NCI-H526 (cell line): ENCODE data around the gene UBE2F.
"Not testable (repeated sequence)": the region's sequence is repeated elsewhere in the genome, so short reads cannot be mapped to it uniquely, and the experiment has no call there.

Experiments
- DNase-seq, 2 experiments: peaks; one replicate each; lab custom pipeline; 2025; lab: John Stamatoyannopoulos, UW

Gene UBE2F

DNA sequence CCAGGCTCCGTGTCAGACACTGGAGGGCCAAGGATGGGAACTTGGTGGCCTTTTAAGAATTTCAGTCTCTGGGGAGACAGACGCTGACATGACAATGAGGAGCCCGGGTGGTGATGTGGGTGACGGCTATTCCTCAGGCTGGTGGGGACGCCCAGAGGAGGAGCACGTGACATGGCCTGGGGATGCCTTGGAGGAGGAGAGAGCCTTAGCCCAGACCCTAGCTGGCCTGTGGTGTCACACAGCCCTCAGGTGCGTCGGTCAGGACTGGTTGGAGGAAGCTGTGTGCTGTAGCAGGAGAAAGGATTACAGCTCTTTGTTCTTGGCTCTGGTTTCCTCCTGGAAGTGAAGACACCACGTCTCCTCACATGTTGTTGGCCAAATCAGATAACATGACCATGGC, 54.0 kb downstream of the UBE2F start:
- DNase-seq, result no peak

DNA sequence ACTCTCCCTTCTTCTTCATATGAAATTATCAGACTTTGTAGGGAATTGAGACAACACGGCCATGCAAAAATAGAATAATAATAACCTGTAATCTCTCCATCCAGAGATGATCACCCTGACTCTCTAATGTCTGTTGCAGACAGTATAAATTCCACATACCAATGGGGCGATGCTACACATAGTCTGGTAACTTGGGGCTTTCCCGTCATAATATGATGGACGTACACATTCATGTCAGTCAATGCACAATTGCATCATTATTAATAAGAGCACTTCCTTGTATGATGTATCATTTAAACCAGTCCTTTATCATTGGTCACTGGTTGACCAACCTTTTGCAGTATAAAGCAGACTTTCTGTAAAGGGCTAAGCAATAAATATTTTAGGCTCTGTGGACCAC, 54.5 kb downstream of the UBE2F start:
- DNase-seq, result no peak

DNA sequence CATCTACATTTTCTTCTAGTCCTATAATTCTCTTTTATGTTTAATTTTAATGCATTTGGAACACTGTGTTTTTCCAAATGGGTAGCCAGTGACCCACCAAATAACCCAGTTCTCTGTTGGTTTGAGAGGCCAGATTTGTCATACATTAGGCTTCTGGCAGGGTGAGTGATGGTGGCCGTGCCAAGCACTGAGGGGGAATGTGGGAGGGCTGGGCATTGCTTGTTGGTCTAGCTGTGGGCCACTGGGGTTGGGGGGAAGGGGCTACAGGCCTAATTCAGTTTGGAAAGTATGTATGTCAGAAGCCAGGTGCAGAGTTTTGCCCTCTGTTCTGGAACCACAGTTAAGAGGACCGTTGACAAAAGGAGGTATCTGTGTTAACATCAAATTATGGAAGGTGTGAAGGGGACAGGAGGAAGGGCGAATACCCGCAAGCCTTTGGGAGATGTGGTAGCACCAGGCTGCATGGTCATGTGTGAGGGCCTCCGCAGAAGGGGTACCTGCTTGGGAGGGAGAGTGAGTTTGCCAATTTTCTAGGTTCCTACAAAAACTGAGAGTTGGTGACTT, 55.9 kb downstream of the UBE2F start:
- no peak for DNase-seq

DNA sequence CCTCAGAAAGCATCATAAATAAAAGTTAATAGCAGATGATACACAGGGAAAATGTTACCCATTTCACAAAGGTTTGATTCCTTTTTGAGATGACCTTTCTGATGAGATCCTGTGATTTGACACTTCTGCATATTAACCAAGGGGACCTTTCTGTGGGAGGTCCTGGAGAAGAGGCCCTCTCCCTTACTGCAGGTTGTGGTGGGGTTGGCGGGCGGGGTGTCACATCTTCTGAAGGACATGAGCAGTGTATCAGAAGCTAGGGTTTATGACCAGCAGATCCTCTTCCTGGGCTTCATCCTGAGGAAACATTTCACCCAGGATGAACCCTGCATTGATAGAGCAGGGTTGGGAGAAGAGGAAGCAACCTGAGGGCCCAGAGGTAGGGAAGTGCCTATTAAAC, 56.8 kb downstream of the UBE2F start:
- no peak for DNase-seq

DNA sequence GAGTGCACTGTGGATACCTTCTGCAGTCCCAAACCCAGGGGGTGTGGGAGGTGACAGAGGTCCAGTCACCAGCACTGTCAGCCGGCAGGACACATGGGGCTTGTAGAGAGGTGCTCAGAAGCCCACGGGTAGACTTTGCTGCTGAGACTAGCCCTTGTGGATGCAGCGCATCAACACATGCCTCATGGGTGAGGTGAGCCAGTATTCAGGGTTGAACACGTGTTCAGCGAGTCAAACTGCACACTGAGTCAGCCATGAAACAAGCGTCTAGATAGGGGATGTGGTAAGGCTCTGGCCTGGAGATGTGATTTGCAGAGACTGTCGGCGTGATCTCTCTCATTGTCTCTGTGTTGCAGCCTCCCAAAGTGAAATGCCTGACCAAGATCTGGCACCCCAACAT, 58.2 kb downstream of the UBE2F start:
- no peak for DNase-seq

DNA sequence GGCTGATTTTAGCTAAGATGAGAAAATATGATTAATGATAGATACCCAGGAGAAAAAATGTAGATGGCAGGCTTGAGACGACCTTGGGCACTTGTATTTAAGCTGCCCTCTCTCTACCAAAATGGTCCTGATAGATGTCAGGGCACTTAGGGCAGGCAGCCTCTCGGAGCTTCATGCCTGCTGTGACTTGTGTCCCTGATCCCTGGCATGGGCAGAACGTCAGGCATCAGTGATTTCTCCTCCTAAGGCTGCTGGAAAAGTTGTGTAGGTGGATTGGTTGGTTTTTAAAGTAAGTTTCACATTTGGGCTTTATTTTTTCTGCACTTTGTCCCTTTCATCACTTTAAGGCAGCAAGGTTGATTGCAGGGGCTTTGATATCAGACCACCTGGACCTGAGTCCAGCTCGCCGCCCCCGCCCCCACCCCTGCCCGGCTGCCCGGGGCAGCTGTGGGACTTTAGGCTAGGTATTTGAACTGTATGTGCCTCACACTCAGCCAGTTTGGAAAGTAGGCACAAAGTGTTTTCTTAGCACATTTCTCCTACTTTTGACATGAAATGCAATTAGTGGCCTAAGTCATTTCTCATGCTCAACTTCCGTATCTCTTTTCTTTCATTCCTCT, 59.0 kb downstream of the UBE2F start:
- DNase-seq, result no peak

DNA sequence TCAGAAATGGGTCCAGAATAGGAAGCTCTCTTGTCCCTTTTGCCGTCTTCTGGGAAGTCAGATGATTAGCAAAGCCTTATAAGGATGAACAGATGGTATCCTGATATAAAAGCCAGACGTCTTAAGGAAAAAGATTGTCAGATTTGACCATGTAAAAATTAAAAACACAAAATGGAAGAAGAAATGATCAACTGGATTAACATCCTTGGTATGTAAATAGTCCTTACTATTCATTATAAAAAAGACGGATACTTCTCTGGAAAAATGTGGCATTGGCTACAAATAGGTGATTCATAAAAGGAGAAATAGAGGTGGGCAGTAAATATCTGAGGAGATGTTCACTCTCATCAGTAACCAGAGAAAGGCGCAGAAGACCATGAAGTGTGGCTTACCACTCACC, 60.2 kb downstream of the UBE2F start:
- DNase-seq, result no peak

DNA sequence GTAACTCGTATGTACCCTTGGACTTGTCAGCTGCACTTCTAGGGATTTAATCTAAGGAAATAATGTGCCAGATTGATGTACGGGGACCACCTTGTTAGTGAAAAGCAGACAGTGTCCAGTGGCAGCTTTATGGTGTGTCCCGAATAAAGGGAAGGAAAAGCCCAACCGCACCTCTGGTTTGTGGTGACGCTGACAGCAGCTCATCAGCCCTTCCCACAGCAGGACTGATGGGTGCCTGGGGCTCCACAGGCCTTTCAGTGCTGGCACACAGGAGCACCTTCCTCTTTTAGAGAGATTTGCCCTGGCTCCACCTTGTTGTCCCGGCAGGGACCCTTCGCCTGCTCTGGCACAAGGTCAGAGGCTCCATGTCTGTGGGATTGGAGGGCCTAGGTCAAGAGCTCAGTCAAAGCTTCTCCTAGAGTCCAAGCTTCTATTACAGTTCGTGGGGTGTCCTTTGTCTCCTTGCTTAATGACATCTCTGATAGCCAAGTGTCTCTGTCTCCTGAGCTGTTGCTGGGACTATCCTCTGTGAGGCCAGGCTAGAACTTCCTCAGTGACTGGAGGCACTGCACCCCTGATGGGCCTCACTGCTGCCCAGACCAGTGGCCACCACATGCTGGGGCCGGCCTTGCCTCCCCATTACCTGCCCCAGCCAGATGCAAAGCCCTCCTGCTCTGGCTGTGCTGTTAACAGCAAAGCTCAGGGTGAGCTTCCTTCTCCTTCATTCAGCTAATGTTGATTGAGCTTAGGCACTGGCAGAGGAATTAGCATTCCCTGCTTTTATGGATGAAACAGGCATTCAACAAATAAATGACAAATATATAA, 61.0 kb downstream of the UBE2F start:
- no peak for DNase-seq

DNA sequence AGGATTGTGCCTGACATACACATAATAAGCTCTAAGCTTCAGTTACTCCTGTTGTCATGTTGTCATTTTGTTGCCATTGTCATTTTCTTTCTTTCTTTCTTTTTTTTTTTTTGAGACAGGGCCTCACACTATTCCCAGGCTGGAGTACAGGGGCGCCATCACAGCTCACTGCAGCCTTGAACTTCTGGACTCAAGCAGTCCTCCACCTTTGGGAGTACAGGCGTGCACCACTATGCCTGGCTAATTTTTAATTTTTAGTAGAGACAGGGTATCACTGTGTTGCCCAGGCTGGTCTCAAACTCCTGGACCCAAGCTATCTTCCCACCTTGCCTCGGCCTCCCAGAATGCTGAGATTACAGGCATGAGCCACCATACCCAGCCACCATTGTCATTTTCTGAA, 63.0 kb downstream of the UBE2F start:
- no peak for DNase-seq

DNA sequence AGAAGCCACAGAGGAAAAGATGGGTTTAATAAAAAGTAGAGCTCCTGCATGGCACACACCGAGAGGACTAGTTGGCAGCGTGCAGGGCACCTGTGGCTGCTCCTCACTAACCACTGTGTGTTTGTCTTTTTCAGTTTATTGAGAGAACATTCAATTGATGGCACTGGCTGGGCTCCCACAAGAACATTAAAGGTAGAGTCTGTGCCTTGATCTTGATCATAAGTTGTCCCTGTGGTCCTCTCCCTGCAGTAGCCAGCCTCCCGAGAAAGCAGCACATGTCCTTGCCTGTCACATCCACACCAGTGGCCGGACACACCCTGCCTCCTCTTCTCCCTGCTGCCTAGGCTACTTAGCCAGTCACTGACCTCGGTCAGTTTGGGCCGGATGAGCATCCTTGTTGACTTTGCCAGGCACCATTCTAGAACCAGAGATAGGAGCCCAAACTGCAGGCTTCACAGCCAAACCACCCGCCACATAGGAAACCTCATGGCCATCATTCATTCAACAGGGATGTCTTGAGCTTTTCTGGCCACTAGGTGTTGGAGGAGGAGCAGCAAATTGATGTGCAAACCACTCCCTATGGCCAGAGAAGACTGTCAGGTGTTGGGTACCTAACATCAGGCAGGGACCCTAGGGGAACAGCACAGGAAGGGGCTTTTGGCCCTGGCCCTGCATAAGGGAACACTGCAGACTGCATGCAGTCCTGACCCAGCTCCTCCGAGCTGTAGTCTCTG, 63.8 kb downstream of the UBE2F start:
- DNase-seq, result no peak

DNA sequence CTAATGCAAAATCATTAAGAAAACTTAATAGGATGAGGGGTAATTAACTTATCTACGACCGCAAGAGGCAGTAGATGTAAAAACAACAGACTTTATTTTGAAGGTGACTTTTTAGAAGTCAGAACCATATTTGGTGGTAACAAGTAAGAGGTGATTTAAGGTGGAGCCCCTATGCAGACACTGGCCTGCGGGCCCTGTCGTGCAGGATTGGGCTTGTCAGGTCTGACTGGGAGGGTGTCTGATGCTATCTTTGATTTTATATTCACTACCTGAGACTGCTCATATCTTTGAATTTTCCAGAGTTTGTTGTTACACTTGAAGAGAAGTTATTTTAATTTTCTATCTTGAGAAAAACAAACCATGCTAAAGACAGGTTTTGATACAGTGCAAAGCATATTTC, 64.9 kb downstream of the UBE2F start:
- no peak for DNase-seq

DNA sequence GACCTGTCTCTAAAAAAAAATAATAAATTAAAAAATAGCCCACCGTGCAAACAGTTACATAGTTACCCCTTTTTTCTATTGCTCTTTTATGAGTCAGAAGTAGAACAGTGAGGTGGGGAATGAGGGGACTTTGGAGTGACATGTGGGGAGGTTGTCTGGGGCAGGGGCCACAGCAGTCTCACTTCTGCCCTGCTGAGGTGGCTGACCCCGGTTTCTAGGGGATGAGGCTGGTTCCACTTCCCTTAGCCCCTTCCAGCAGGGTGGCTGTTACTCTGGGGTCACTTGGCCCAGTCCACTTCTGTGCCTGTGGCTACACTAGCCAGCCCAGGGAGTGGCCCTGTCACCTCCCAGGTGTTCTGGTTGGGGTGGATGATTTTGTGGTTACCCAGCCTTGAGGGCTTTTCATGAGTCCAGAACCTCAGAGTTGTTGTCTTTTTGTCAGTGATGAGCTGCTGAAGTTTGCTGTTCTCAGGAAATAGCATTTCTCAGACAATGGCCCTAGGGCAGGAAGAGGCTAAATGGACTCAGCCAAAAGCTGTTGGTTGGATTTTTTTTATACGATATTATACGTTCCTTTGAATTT, 66.0 kb downstream of the UBE2F start:
- no peak for DNase-seq

DNA sequence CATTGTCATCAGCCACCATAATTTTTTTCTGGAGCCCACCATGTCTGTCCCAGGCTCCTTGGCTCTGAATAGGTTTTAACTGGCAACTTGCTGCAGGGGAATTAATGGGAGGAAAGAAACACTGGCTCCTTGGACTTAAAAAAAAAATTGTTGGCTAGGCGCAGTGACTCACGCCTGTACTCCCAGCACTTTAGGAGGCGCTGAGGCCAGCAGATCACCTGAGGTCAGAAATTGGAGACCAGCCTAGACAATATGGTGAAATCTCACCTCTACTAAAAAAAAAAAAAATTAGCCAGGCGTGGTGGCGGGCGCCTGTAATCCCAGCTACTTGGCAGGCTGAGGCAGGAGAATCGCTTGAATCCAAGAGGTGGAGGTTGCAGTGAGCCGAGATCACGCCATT, 67.2 kb downstream of the UBE2F start:
- not testable (repeated sequence) for DNase-seq

DNA sequence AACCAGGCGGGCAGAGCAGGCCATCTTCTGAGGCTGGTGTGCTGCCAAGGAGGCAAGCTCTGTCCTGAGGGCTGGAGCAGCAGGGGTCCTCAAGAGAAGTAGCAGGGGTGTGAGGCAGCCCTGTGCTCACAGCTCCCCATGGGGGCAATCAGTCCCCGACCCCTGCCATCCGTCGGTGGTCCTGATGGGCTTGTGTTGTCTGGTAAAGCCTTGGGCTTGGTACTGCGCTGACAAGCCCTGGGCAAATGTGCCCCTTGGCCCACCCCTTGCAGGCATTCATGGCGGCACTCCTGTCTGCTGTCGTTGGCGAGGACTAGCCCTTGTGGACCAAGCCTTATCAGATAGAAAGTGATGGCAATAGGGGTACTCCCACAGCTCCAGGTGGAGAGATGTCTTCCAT, 71.4 kb downstream of the UBE2F start:
- no peak for DNase-seq

DNA sequence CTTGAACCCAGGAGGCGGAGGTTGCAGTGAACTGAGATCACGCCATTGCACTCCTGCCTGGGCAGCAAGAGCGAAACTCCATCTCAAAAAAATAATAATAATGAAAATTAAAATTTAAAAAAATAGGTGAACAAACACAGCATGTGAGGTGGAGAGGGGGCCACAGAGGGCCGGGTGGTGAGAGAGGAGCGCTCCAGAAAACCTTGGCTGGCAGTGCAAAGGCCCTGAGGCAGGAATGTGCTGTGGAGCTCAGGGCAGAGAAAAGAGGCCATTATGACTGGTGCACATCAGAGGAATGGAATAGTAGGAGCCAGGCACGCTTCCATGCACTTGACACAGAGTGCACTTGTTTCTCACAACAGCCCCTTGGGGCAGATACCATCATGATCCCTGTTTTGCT, 72.3 kb downstream of the UBE2F start:
- no peak for DNase-seq

DNA sequence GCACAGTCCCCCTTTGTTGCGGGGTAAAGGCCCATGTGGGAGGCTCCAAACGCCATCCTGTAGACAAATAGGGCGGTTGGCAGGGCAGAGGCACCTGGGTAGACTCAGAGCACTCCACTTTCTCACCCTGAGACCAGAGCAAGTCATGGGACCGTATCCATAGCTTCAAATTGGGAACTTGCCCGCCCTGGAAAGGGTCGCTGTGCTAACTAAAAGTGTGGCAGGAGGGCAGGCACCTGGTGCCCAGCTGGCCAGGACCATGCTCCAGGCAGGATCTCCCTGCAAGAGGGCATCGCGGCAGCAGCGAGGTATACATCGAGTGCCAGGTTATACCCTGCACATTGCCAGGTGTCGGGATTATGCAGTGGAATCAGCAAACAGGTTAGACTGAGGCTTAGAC, 73.2 kb downstream of the UBE2F start:
- DNase-seq, result no peak

DNA sequence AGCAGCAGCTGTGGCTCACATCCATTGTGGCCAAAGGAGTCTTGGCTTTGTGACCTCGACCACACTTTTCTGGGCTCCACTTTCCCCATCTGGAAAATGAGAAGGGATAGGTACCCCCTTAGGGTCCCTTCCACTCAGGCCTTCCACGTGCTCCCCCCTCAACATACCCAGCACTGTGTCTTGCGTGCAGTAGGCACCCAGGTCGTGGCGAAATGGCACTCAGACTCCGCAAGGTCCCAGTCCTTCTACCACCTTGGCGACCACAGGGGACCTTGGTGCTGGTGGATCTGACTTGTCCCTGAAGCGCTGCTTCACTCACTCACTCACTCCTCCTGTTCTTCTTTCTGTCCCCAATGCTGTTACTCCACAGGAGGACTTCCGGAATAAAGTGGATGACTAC, 74.1 kb downstream of the UBE2F start:
- DNase-seq, result no peak

DNA sequence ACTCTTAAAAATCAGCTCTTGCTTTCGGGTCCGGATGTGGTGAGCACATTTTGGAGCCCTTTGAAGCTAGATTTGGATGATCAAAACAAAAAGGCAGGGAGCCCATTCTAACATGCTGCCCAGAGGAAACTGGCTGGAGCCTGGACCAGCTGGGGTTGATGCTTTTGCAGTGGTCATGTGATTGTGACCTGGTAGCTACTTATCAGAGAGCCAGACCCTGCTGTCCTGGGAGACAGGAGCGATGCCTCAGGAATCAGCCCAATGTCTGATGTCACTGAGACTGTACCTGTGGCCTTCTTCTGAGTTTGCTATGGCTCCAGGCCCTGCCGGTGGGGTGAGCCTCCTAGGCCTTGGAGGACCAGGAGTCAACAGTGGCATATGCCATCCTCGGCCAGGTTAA, 75.3 kb downstream of the UBE2F start:
- DNase-seq, result no peak

DNA sequence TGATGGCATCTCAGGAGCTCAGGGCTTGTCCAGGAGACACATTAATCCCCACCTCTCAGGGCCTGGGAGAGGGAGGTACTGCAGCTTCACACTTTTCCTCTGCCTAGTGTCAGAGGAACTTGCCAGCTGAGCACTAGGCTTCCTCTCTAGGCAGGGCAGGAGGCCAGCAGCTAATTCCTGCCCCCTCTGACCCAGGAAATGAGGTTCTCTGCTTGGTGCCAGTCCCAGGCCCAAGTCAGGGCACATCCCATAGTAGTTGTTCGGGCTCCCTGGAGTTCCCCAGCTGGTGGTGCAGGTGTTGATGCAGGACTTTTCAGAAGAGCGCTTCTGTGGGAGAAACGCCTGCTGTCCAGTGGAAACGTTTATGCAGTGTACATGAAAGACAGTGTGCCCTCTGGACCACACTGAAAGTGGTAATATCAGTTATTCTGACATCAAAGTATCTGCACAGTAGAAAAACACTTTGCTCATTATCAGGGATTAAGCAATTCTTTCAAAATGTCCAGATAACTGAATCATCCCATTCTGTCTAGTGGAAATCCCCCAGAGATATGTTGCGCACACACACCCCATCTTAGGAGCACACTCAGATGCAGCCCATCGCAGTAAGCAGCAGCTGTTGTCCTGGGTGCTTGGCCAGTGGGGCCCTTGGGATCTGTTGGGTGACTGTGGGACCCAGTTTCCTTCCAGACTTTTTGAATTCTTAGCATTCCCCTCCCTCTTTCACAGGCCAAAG, 76.2 kb downstream of the UBE2F start:
- no peak for DNase-seq

DNA sequence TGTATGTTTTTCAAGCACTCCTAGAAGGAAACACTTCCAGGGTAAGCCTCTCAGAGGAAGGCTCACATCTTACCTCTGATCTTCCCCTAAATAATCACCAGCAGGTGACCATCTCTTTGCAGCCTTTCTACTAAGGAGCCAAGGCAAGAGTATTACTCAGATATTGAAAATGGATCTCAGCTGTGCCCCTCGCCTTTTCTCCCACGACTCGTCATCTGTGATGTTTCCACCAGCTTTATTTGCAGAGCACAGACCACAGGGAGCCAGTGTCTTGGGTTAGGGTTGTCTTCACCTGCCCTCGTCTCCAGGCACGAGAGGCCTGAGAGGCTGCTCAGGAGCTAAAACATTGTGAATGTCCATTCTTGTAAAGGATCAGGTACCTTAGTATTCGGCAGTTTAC, 77.0 kb downstream of the UBE2F start:
- DNase-seq, result no peak

DNA sequence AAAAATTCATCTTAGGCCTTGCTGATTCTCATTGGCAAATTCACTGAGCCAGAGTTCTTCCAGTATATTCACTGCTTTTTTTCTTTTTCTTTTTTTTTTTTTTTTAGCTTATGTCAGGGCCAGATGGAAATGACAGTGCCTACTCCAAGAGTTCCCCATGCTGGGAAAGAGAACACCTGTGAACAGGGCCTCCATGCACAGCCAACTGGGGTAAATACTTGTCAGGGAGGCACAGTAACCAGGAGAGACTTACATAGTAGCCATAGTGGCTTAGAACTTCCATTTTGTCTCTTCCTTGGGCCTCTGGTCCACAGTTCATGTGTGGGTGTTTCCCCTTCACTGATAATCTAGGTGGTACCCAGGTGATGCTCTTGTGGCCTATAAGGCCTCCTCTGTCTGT, 78.8 kb downstream of the UBE2F start:
- DNase-seq, result no peak

DNA sequence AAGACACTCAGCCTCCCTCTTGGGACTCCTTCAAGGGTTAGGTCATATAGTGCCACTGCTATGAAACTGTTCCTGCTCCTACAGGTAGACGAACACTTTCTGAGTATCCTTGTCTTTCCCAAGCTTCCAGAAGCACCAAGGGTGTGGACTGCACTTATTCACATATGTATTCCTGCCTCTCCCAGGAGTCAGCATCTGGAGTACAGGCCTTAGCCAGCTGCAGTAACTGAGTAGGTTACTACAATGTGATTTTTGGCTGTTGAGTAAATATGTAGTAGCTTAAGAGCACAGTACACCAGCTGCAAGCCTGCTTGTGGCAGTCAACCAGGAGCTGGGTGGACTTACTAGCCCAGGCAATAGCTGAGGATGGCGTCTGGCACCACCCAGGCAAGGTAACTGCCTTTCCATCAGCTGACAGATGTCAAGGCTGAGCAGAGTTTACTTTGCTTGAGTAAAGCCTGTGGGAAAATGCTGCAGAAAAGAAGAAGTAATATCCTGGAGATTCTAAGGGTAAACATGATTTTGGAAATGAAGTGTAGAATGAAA, 80.0 kb downstream of the UBE2F start:
- no peak for DNase-seq
